ENCODE results near the gene DDX20.
"Not testable (repeated sequence)": the region's sequence is repeated elsewhere in the genome, so short reads cannot be mapped to it uniquely, and the experiment has no call there.

DDX20 gene

DNA sequence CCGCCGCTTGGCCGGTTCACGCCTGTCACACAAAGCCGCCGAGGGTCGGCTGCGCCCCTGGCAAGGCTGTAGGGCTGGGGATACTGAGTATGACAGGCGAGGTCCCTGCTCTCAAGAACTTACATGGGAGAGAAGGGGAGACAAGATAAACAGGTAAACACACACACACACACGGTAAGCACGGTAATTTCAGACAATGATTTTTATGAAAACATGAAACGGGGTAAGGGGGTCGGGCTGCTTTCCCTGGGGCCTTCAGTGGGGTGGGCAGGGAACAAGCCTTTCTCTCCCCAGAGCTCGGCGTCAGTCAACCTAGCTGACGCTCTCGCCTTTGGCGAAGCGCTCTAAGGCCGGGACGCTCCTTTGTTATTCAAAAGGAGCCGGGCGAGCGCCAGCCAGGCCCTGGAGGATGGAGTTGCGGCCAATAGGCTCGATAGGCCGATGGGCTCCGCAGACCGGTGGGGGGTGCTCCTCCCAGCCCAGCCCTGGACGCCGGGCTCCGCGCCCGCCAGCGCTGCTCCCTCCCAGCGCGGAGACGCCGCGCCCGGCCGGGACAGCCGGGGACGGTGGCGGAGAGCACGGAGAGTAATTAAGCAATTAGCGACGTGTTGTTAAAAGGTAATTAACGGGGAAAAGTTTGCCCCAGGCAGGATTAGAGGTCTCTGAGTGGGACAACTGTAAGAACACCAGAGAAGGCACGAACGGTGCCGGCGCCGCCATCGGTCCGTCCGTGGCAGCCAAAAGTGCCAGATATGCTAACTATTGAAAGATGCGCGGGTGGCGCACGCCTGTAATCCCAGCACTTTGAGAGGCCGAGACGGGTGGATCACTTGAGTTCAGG lies 15.6 kb upstream of the DDX20 start:
- Histone ChIP-seq H3K4me1 (ENCODE audit: control insufficient read depth, insufficient read depth, low read depth, low read length) (peaks cover 27% of the 10 kb centered on the region), H2BK15ac (ENCODE audit: low read depth, poor library complexity, severe bottlenecking) (peak overlapping the region; percentile 64), H3K9me3 (ENCODE audit: control insufficient read depth, low read length) (no peaks in the 10 kb centered on the region), H3K18ac (ENCODE audit: low read depth in 1 of 2, low read length in 2 of 2) (peak overlapping the region; percentile 53 to 80), H3K4me3 (ENCODE audit: insufficient read depth in 1 of 2, low read depth in 1 of 2, low read length in 2 of 2) (peak overlapping the region; percentile 55 to 89), H3K9ac (ENCODE audit: low read length) (peak overlapping the region; percentile 98), H3K36me3 (ENCODE audit: control insufficient read depth in 1 of 2, insufficient read depth in 2 of 2, low read depth in 1 of 2, low read length in 2 of 2) (peaks cover 4 to 9% of the 10 kb centered on the region in 2 experiments), H4K91ac (ENCODE audit: low read length) (no peak overlapping the region), H3K27me3 (ENCODE audit: control insufficient read depth in 1 of 2, insufficient read depth in 1 of 2, low read length in 2 of 2) (no peaks in the 10 kb centered on the region), H3K27ac (ENCODE audit: low read length, poor library complexity, severe bottlenecking) (peak overlapping the region; percentile 81), H2BK12ac (ENCODE audit: low read length in 2 of 2) (peak overlapping the region in 1 of 2 experiments; percentile 15), H3K23ac (ENCODE audit: low read length in 2 of 2) (no peak overlapping the region), H2BK120ac (ENCODE audit: low read depth, low read length) (no peak overlapping the region), H2AK5ac (ENCODE audit: low read length, severe bottlenecking) (no peak overlapping the region), H2AFZ (ENCODE audit: low read depth, low read length) (peak overlapping the region; percentile 65), H3K4ac (ENCODE audit: low read depth in 1 of 2, low read length in 2 of 2) (peak overlapping the region in 1 of 2 experiments; percentile 30), H3K4me2 (ENCODE audit: low read length, poor library complexity, severe bottlenecking) (peak overlapping the region; percentile 98), H2BK5ac (ENCODE audit: low read depth, low read length, poor library complexity, severe bottlenecking) (peak overlapping the region; percentile 46), H3K79me1 (replicated peaks; ENCODE audit: low read length, poor library complexity, severe bottlenecking) (peaks cover 5% of the 10 kb centered on the region), H4K8ac (ENCODE audit: low read length) (peak overlapping the region; percentile 14), H3K14ac (ENCODE audit: low read length in 2 of 2) (no peak overlapping the region)
- 1% methylated on average over 58 of the region's 63 CpGs for WGBS
- peak; percentile 87 for DNase-seq

- not testable (repeated sequence) for H2BK120ac ChIP-seq (ENCODE audit: low read depth, low read length); H4K91ac ChIP-seq (ENCODE audit: low read length); H3K36me3 ChIP-seq (ENCODE audit: control insufficient read depth in 1 of 2, insufficient read depth in 2 of 2, low read depth in 1 of 2, low read length in 2 of 2); H2AK5ac ChIP-seq (ENCODE audit: low read length, severe bottlenecking); H2BK5ac ChIP-seq (ENCODE audit: low read depth, low read length, poor library complexity, severe bottlenecking); H3K4me2 ChIP-seq (ENCODE audit: low read length, poor library complexity, severe bottlenecking); H3K23ac ChIP-seq (ENCODE audit: low read length in 2 of 2); H3K27ac ChIP-seq (ENCODE audit: low read length, poor library complexity, severe bottlenecking); H2BK12ac ChIP-seq (ENCODE audit: low read length in 2 of 2); H3K4ac ChIP-seq (ENCODE audit: low read depth in 1 of 2, low read length in 2 of 2); H4K8ac ChIP-seq (ENCODE audit: low read length); H3K27me3 ChIP-seq (ENCODE audit: control insufficient read depth in 1 of 2, insufficient read depth in 1 of 2, low read length in 2 of 2); H2BK15ac ChIP-seq (ENCODE audit: low read depth, poor library complexity, severe bottlenecking); H2AFZ ChIP-seq (ENCODE audit: low read depth, low read length); DNase-seq; H3K4me3 ChIP-seq (ENCODE audit: insufficient read depth in 1 of 2, low read depth in 1 of 2, low read length in 2 of 2); H3K79me1 ChIP-seq (replicated peaks; ENCODE audit: low read length, poor library complexity, severe bottlenecking); H3K14ac ChIP-seq (ENCODE audit: low read length in 2 of 2); H3K9me3 ChIP-seq (ENCODE audit: control insufficient read depth, low read length)
- Histone ChIP-seq H3K9ac (ENCODE audit: low read length) (peak overlapping the region; percentile 78), H3K18ac (ENCODE audit: low read depth in 1 of 2, low read length in 2 of 2) (peak overlapping the region in 1 of 2 experiments; percentile 30), H3K4me1 (ENCODE audit: control insufficient read depth, insufficient read depth, low read depth, low read length) (peaks cover 19% of the 10 kb centered on the region)
- WGBS = 84% methylated on average over 9 of the region's 14 CpGs
Observed at GRCh38 chr1:111742292-111742691, 13.4 kb upstream of the DDX20 start.

DNA sequence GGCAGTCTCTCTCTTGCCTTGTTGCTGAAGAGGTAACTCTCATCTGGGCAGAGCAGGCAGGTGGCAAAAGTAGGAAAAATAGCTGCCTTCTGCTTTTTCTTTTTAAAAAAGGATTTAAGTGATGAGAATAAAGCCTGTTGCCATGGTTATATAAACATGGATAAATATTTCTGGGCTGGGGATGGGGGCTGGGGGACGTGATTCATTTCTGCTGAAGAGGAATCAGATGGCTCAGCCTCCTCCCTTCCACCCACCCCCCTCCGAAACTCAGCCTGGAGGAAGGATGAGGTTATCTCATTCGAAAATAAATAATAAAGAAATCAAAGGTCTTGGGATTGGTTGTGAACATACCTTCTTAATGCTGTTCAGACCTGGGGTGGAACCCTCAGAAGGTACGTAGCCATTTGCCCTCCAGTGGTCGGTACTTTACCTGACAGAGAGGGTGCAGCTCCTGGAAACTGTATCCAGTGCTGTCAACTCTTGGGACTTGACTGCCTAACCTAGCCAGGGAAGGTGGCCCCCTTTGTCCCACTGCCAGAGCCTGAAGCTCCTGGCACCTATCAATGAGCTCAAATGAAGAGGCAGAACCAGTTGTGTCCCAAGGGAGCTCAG lies 12.7 kb upstream of the DDX20 start:
- peak overlapping the region in 1 of 2 experiments; percentile 84 for H3K18ac ChIP-seq (ENCODE audit: low read depth in 1 of 2, low read length in 2 of 2)
- H2BK120ac ChIP-seq (ENCODE audit: low read depth, low read length) = no peak overlapping the region
- peak; percentile 86 for DNase-seq
- H2AFZ ChIP-seq (ENCODE audit: low read depth, low read length) = no peak overlapping the region
- H3K9ac ChIP-seq (ENCODE audit: low read length) = peak overlapping the region; percentile 78
- H3K4me1 ChIP-seq (ENCODE audit: control insufficient read depth, insufficient read depth, low read depth, low read length) = peaks cover 15% of the 10 kb centered on the region
- no peak overlapping the region for H3K4me2 ChIP-seq (ENCODE audit: low read length, poor library complexity, severe bottlenecking)
- no peaks in the 10 kb centered on the region for H3K79me1 ChIP-seq (replicated peaks; ENCODE audit: low read length, poor library complexity, severe bottlenecking)
- WGBS = 79% methylated on average over 3 of the region's 5 CpGs
- no peak overlapping the region for H3K23ac ChIP-seq (ENCODE audit: low read length in 2 of 2)
- peak overlapping the region; percentile 15 for H4K91ac ChIP-seq (ENCODE audit: low read length)
- H2AK5ac ChIP-seq (ENCODE audit: low read length, severe bottlenecking) = peak overlapping the region; percentile 50
- H3K14ac ChIP-seq (ENCODE audit: low read length in 2 of 2) = no peak overlapping the region
- no peaks in the 10 kb centered on the region for H3K36me3 ChIP-seq (ENCODE audit: control insufficient read depth in 1 of 2, insufficient read depth in 2 of 2, low read depth in 1 of 2, low read length in 2 of 2)
- peak overlapping the region; percentile 34 to 93 for H2BK12ac ChIP-seq (ENCODE audit: low read length in 2 of 2)
- no peaks in the 10 kb centered on the region for H3K27me3 ChIP-seq (ENCODE audit: control insufficient read depth in 1 of 2, insufficient read depth in 1 of 2, low read length in 2 of 2)
- peak overlapping the region in 1 of 2 experiments; percentile 75 for H3K4ac ChIP-seq (ENCODE audit: low read depth in 1 of 2, low read length in 2 of 2)
- H3K4me3 ChIP-seq (ENCODE audit: insufficient read depth in 1 of 2, low read depth in 1 of 2, low read length in 2 of 2) = no peak overlapping the region
- H2BK15ac ChIP-seq (ENCODE audit: low read depth, poor library complexity, severe bottlenecking) = no peak overlapping the region
- H3K9me3 ChIP-seq (ENCODE audit: control insufficient read depth, low read length) = no peaks in the 10 kb centered on the region
- H4K8ac ChIP-seq (ENCODE audit: low read length) = no peak overlapping the region
- H3K27ac ChIP-seq (ENCODE audit: low read length, poor library complexity, severe bottlenecking) = peak overlapping the region; percentile 31
- no peak overlapping the region for H2BK5ac ChIP-seq (ENCODE audit: low read depth, low read length, poor library complexity, severe bottlenecking)

GRCh38 chr1:111743679-111744101 lies 12.0 kb upstream of the DDX20 start:
- Histone ChIP-seq H3K4me3 (ENCODE audit: insufficient read depth in 1 of 2, low read depth in 1 of 2, low read length in 2 of 2) (no peak overlapping the region), H4K91ac (ENCODE audit: low read length) (no peak overlapping the region), H2AFZ (ENCODE audit: low read depth, low read length) (no peak overlapping the region), H3K36me3 (ENCODE audit: control insufficient read depth in 1 of 2, insufficient read depth in 2 of 2, low read depth in 1 of 2, low read length in 2 of 2) (no peaks in the 10 kb centered on the region), H3K27me3 (ENCODE audit: control insufficient read depth in 1 of 2, insufficient read depth in 1 of 2, low read length in 2 of 2) (no peaks in the 10 kb centered on the region), H3K79me1 (replicated peaks; ENCODE audit: low read length, poor library complexity, severe bottlenecking) (no peaks in the 10 kb centered on the region), H3K9ac (ENCODE audit: low read length) (peak overlapping the region; percentile 67), H2BK12ac (ENCODE audit: low read length in 2 of 2) (peak overlapping the region; percentile 8 to 34), H3K14ac (ENCODE audit: low read length in 2 of 2) (no peak overlapping the region), H3K27ac (ENCODE audit: low read length, poor library complexity, severe bottlenecking) (peak overlapping the region; percentile 54), H3K4me1 (ENCODE audit: control insufficient read depth, insufficient read depth, low read depth, low read length) (peaks cover 12% of the 10 kb centered on the region), H3K4me2 (ENCODE audit: low read length, poor library complexity, severe bottlenecking) (no peak overlapping the region), H2BK15ac (ENCODE audit: low read depth, poor library complexity, severe bottlenecking) (no peak overlapping the region), H2BK120ac (ENCODE audit: low read depth, low read length) (no peak overlapping the region), H2BK5ac (ENCODE audit: low read depth, low read length, poor library complexity, severe bottlenecking) (no peak overlapping the region), H2AK5ac (ENCODE audit: low read length, severe bottlenecking) (no peak overlapping the region), H3K4ac (ENCODE audit: low read depth in 1 of 2, low read length in 2 of 2) (no peak overlapping the region), H3K23ac (ENCODE audit: low read length in 2 of 2) (no peak overlapping the region), H4K8ac (ENCODE audit: low read length) (no peak overlapping the region), H3K9me3 (ENCODE audit: control insufficient read depth, low read length) (no peaks in the 10 kb centered on the region), H3K18ac (ENCODE audit: low read depth in 1 of 2, low read length in 2 of 2) (peak overlapping the region in 1 of 2 experiments; percentile 55)
- peak; percentile 84 for DNase-seq
- WGBS = 0% methylated on average over 2 of the region's 3 CpGs
